Left cardiac atrium (tissue), 4 donors: ENCODE measurements around the gene KIF13A. TPM values are rescaled to one million over a fixed set of nuclear protein-coding genes. Genes with fewer than 3 reads are reported as not detected.
"Not testable (repeated sequence)": the region's sequence is repeated elsewhere in the genome, so short reads cannot be mapped to it uniquely, and the experiment has no call there.

Source experiments
- ATAC-seq, 2 donors: fragments of 200-7000 bp; cut with Tn5 transposase; one replicate each; pipeline ENCODE4 v1.9.1; 2020; ENCODE audit warnings: mild to moderate bottlenecking in 2 of 2, moderate library complexity in 2 of 2
- DNase-seq: peaks from one replicate; pipeline ENCODE4 v3.0.0-alpha.2; 2020
- intact Hi-C, 2 donors: fragments of 100-400 bp; cut with DNase I; formaldehyde crosslinking; loops; one replicate each; pipeline versions ENCODE4 v1.14.1 to v1.15.1; 2022 to 2023
- total RNA-seq, 2 donors: library from RNA; stranded (reverse); fragmentation: NEBNext Ultra II Directional; extraction: Animal tissue kit (Norgen Biotek cat#: 25700); gene quantifications; one replicate each; pipeline ENCODE4 v1.2.1, GENCODE V29; 2021
- donor health status: DM: no; HTN: yes; CAD: no.
- donor health status: DM: no; HTN: yes; CAD: no; lungs with severe emphysema.
- donor health status: DM: yes; HTN: yes; CAD: no.
- donor health status: Dilated cardiomyopathy.

KIF13A gene
- total RNA-seq, 2 donors from 2014 or later: 60.5 to 64.7 TPM

DNA sequence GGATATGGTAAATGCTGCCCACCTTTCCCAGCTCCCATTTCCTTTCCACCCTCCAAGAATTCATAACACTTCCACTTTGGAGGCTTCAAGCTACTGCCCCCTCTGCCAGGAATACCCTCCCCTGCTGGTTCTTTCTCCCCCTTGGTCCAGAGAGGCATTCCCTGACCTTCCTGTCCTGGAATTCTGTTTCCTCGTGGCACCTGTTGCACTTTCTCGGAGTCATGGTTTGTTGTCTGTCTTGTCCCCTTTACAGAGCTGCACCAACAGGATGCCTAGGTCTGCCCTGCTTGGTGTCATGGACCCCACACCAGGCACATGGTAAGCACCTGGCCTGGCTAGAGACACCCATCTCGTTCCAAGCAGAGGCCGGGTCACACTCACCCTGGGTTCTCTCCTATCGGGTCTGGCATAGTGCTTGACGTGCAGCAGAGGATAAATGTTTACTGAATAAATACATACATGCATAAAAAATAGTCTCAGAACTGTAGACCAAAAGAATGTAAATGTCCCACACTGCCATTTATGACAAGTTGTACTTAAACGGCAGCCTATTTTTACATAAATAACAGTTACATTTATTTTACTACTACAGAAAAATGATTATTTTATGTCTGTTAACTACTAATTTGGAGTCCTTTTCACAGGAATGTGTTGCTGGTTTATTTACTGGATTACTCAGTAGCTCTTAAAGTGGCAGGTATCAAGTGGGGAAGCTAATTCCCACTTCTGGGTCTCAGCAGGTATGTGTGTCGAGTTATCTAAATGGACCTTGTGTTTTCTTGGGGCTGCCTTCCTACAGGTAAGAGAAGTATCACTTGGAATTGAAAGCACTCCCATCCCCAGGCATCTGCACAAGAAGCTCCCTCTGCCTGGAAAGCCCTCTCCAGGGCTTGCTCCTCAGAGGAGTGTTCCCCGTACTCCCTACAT lies 69.3 kb downstream of the KIF13A start:
- ATAC-seq (peak in 1 of 2 donors; percentile 39), DNase-seq (no peak)
- intact Hi-C loops: no loop called here

DNA sequence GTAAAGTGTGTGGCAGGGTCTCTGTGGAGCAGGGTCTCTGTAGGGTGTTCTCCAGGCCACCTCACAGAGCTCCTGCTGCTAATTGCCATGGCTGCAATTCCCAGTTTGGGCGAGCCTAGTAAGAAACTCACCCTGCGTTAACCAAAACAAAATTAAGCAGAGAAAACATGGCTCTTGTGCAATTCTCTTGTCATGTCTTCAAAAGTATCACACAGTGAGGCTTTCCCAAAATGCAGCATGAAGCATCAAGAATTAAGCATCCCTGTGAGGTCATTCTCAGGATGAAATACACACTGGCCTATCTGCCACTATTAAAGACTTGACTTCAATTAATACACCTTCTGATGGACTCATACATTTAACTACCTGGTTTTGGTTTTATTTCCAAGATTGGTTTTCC lies 72.8 kb downstream of the KIF13A start:
- intact Hi-C loops: no loop called here

DNA sequence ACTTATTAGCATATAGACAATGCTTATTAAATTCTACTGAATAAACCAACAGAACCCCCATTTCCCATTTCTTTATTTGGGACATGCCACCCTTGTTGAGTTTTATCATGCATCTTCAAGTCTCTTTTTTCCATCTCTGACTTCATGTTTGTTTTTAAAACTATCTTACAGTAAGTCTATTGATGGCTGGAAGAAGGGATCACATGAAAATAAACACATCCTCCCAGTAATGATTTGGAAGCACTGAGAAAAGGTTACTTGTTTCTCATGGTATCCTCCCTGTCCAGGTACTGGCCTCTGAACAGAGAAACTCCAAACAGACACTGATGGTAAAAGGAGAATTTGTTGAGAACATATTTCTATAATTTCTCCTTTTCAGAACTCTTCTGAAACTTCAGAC lies 74.9 kb downstream of the KIF13A start:
- intact Hi-C loops: no loop called here
- ATAC-seq (no peak), DNase-seq (no peak)

More for the DNA sequence above, 72.8 kb downstream of the KIF13A start:
- no peak for DNase-seq
- ATAC-seq: no peak

DNA sequence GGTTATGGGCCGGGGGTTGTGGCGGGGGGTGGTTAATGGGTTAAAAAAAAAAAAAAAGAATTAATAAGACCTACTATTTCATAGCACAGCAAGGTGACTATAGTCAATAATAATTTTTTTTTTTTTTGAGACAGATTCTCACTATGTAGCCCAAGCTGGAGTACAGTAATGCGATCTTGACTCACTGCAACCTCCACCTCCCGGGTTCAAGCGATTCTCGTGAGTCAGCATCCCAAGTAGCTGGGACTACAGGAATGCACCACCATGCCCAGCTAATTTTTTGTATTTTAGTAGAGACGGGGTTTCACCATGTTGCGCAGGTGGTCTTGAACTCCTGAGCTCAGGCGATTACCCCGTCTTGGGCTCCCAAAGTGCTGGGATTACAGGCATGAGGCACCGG lies 75.8 kb downstream of the KIF13A start:
- intact Hi-C loops, DNase-seq, ATAC-seq: not testable (repeated sequence)

DNA sequence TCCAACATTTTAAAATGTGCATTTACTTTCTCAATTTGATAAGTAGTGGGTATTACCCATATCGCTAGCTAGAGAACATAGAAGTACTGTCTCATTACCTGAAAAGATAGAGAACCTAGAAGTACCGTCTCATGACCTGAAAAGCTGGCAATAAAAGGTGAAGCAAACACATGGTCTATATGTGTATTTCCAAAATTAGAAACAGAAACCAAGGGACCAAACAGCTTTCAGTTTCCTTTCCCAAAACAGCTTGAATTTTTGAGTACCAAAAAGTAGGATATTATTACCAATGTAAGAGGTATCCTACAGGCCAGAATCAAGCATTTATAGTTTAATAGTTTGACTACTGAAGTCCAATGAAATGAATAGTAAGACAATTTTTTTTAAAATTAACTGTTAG lies 77.2 kb downstream of the KIF13A start:
- intact Hi-C loops: no loop called here
- ATAC-seq: no peak
- DNase-seq: no peak

DNA sequence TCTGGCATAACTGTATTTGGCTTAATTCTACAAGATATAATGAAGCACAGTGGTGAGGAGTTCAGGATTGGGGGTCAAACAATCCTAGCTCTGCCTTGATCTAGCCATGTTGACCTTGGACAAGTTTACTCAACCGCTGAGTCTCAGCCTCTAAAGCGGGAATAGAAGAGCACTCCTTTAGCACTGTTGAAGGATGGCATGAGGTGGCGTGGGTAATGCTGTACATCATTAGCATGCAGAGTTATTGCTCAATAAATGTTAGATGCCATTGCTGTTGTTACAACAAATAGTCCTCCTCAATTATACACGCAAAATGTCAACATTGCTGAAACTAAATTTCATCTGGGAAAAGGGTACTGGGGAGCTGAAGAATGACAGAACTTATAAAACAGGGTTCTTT lies 78.6 kb downstream of the KIF13A start:
- intact Hi-C loops: no loop called here
- DNase-seq: no peak
- ATAC-seq: no peak

DNA sequence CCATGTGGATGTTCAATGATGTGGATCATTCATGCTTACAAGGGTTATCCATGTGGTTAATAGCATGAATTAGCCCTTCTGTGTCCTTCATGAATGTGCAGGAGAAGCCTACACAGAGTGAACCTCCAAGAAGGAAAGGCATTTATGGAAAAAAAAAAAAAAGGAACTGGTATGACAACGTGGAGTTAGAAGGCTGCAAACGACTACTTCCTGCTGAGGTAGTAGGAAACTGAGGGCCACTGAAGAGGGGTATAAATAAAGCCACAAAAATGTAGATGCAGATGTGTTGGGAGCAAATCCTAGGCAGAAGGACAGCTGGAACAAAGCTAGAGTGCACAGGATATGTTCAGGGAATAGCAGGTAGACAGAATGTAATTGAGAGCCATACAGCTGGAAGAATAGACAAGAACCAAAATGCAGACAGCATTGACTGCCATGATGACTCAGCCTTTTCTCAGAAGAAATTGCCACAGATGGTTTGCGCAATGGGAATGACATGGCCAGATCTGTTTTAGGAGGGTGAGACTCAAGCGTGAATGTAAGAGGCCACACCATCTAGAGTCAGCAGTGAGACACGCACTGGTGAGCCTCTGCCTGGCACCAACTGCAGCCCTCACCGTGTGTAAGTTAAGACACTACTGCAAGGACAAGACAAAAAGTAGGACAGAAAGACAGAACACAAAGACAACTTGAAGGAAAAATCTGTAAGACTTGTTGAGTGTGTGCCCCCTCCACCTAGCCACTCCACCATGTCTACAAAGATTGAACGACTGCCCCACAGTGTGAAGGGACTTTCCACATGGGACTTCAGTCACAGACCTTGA lies 79.8 kb downstream of the KIF13A start:
- DNase-seq: peak; percentile 70
- intact Hi-C loops: no loop called here
- peak; percentile 87 to 93 for ATAC-seq

DNA sequence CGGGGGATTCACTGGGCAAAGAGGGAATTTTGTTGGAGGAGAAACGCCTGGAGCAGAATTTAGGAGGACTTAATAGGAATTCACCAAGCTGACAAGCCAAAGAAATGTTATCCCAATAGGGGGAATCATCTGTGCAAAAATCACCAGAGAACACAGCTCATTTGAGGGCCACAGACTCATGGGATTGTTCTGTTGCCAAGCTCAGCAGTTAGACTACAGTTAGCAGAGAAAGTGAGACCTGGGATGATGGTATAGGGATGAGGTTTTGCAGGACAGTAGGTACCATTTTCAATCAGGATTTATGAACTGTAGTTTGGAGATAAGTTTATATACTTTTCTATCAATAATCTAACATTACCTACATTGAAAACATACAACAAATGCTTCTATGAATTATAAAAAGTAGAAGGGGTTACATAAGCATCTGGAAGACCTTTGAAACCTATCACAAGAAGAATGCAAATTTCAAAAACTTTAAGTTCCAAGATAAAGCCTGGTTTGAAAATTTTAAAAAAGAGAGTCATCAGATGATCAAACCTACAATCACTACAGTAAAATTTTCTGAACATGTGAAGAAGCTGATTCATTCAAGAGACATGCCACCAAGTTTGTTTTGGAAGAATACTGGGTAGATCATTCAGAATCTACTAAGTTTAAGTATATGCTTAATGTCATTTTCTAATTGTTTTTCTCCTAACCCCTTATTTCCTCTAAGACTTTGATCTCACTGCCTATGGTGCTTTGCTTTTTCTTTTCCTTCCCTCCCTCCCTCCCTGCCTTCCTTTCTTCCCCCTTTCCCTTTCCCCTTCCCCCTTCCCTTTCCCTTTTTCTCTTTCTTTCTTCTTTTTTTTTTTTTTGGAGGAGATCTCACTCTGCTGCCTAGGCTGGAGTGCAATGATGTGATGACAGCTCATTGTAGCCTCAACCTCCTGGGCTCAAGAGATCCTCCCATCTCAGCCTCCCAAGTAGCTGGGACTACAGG lies 81.5 kb downstream of the KIF13A start:
- ATAC-seq: no peak
- no peak for DNase-seq
- intact Hi-C loops: no loop called here

DNA sequence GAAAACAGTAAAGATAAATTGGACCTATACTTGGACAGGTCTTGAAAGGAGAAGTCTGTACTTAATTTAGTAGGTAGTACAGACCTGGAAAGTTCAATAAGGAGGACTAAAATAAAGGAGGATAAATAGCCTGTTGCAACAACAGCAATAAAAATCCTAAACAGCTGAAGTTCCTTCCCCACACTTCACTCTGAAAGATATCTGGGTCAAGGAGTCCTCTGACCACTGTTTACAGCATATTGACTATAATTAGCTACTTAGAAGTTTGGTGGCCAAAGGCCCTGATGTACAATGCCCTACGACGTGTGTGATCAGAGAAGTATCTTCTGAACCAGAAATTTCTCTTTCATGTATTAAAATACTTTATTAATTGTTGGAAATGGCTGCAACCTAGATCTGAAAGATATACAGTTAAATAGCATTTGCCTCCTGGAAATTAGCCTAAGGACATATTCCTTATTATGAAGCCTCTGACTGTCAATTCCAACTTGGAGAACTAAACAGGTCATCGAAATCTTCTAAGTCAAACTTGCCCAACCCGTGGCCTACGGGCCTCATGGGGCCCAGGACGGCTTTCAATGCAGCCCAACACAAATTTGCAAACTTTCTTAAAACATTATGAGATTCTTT lies 82.8 kb downstream of the KIF13A start:
- no peak for DNase-seq
- intact Hi-C loops: no loop called here
- no peak for ATAC-seq

DNA sequence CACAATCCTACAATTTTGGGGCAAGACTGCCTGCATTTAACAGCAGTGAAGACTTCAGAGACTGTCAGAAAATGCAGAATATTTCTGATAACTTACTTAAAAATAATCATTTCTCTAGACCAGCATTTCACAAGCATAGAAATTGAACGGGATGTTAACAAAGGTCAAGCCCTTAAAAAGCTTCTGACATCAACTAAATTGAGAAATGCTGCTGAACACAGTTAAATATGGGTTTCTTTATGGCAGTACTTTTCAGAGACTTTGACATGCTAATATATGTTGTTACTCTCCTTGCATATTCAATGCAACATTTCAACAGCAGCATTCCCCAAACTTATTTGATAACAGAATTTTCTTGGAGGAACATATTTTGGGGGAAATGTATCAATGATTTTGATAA lies 84.5 kb downstream of the KIF13A start:
- no peak for DNase-seq
- intact Hi-C loops: no loop called here
- ATAC-seq: no peak

DNA sequence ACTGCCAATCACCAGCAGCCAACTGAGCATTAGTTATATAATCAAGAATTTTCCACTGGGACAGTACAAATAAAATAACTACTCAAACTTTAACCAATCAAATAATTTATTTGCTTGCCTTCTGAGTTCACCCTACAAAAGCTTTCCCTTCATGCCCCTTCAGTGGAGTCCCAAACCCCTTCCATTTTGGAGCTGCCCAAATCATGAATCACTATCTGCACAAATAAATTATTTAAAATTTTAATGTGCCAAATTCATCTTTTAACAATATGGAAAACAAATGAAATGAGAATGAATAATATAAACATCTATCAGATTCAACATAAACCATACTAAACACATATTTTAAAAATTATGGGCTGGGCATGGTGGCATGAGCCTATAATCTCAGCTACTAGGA lies 85.9 kb downstream of the KIF13A start:
- no peak for ATAC-seq

DNA sequence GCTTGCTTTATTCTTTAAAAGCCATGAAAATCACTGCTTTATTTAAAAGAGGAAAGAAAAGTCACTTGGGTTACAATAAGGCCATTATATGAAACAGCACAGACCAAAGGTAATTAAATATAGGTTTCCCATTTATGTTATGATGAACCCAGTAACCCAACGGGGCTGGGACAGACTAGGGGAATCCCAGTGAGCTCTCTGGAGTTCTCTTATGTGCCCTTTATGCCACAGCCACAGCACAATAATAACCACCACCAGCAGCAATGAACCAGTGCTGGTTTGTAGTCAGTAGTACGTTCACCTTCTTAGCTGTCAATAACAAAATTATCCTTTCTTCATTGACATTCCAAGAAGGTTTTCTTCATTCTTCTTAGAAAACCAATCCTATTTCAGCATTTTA lies 87.4 kb downstream of the KIF13A start:
- intact Hi-C loops: no loop called here
- no peak for ATAC-seq

More for the DNA sequence above, 85.9 kb downstream of the KIF13A start:
- no peak for DNase-seq
- intact Hi-C loops: no loop called here

DNA sequence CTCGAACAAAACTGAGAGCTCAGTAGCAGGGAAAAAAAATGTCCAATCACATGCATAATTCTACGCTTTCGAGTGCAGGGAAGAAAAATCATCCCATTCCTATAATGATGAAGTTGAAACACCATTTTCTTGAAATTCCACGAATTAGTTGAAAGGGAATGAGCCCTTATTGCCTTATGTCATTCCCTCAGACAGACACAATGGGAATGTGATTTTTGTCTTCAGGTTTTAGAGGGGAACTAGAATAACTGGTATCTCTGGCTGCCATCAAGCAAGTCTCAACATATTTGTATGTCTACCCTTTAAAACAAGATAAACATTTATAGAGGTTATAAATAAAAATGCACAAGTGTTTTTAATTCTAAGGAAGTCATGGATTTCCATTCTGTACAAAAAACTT lies 87.9 kb downstream of the KIF13A start:
- DNase-seq: no peak
- no peak for ATAC-seq
- intact Hi-C loops: no loop called here

More for the DNA sequence above, 87.4 kb downstream of the KIF13A start:
- no peak for DNase-seq

DNA sequence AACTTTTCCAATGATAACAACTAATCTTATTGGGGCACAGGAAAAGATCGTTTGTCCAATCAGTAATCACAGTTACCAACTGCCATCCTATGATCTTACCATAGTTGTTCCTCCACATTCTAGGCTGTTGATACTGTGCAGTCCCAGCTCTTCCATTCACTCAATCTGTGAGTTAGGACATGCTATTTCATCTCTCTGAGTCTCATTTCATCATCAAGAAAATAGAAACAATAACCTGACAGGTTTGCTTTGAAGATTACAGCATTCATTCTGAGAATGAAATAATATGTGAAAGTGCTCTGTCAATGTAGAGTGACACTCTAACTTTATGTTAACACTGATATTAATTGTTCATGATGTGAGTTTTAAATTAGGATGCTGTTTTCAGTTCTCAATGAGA lies 89.8 kb downstream of the KIF13A start:
- DNase-seq: no peak
- ATAC-seq: no peak

DNA sequence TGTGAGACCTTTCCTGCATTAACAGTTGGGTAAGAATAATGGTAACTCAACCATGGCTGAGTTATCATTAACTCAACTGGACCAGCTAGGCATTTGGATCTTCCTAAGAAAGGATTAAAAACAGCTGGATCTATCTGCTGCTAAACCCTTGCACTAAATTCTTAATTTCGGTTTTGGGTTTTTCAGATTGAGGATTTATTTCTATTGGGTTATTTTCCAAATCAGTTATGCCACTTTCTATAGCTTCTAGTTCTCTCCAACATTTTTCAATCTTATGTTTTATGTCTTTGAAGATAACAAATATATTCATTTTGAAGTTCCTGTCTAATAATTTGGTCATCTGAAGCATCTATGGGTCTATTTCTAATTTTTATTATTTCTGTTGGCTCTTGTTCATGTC lies 92.5 kb downstream of the KIF13A start:
- no peak for ATAC-seq
- intact Hi-C loops: no loop called here

More for the DNA sequence above, 89.8 kb downstream of the KIF13A start:
- intact Hi-C loops: no loop called here

DNA sequence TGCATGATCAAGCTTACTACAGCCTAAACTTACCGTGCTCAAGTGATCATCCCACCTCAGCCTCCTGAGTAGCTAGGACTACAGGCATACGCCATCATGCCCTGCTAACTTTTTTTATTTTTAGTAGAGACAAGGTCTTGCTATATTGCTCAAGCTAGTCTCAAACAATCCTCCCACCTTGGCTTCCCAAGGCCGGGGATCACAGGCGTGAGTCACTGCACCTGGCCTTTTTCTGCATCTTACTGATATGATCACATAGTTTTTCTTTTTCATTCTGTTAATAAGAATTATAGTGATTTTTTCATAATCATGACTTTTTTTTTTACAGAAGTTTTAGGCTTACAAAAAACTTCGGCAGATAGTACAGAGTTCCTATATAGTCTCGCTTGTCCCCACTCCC lies 93.2 kb downstream of the KIF13A start:
- no peak for ATAC-seq
- intact Hi-C loops: no loop called here
- no peak for DNase-seq

More for the DNA sequence above, 92.5 kb downstream of the KIF13A start:
- DNase-seq: no peak

DNA sequence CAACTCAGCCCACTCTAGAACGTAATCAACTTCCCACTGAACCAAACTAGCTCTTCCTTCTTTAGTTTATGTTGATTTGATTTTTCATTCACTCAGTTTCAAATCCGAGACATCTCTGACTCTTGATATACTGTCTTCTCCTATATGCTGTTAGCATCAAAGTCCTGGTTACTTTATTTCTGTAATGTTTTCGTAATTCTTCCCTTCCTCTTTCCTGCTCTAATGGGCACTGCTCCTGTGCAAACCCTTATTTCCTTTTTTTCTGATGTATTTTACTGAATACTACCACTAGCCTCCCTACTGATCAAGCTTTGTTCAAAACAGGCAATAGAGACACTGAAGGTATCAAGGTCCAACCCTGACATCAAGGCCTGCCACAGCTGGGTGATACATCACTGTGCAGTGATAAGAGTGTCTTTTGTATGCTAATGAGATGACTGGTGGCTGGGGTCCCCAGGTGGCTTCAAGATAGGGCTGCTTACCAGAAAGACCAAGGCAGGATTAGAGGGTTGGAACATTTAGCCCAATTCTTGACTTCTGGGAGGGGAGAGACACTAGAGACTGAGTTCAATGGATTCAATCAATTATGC lies 95.2 kb downstream of the KIF13A start:
- DNase-seq: no peak
- intact Hi-C loops: no loop called here
- ATAC-seq: no peak

DNA sequence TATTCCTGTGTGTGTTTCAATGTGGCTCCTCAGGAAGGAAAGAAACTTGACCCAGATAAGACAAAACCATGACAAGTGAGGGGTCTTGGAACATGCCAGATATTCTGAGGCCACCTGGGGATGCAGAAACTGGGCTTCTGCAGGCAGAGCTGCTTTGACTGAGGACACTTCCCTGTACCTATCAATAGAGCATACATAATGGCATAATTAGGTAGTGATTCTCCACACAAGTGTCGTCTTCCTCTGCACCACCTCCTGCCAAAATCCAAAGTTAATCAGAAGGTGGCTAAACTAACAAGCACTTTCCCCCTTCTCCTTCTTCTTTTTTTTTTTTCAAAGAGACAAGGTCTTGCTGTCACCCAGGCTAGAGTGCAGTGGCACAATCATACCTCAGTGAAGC lies 97.1 kb downstream of the KIF13A start:
- intact Hi-C loops: no loop called here
- DNase-seq (no peak), ATAC-seq (no peak)
